ENCODE results near the gene ACYP2.

The ACYP2 gene

DNA sequence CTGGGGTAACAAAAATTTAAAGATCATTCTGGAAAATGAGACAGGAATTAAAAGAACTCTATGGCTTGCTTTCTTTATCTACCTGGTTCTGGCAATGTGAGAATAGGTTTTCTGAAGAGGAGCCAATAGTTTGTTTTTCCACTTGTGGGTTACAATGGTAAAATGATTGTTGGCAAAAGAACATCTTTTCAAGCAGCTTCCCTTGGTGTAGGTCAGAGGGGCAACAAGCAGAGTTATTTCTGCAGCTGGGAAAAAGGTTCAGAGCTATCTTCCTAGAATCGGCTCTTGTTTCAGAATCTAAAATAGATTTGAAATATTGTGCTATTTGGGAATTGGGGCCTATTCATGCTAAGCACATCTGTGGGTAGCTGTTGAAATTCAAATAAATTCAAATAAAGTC is 152.2 kb downstream of the ACYP2 start:
- DNase-seq (ENCODE audit: low read depth): no peak
- H3K4me3 ChIP-seq (ENCODE audit: low read depth, low read length): no peak overlapping the region
- TF ChIP-seq, protein P1, sequence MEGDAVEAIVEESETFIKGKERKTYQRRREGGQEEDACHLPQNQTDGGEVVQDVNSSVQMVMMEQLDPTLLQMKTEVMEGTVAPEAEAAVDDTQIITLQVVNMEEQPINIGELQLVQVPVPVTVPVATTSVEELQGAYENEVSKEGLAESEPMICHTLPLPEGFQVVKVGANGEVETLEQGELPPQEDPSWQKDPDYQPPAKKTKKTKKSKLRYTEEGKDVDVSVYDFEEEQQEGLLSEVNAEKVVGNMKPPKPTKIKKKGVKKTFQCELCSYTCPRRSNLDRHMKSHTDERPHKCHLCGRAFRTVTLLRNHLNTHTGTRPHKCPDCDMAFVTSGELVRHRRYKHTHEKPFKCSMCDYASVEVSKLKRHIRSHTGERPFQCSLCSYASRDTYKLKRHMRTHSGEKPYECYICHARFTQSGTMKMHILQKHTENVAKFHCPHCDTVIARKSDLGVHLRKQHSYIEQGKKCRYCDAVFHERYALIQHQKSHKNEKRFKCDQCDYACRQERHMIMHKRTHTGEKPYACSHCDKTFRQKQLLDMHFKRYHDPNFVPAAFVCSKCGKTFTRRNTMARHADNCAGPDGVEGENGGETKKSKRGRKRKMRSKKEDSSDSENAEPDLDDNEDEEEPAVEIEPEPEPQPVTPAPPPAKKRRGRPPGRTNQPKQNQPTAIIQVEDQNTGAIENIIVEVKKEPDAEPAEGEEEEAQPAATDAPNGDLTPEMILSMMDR (IDR thresholded peaks at IDR 0.05; ENCODE audit: insufficient read depth, low read depth, low read length, missing control alignments): no peak

DNA sequence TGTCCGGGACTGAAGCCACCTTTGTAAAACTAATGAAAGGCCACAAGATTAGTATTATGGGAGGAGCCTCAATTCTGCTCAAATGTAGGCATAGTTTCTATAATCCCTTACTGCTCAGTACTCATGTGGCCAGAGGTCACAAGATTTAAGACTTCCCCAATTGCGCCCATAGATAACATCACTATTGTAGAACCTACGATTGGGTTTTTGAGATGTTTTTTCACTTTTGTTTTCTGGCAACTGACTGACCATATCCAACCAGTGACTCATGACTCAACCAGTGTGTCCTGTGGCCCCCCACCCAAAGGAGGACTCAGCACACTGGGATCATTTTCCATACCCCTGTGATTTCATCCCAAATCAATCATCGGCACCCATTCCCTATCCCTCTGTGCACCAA is 155.8 kb downstream of the ACYP2 start:
- TF ChIP-seq, protein P1 (IDR thresholded peaks at IDR 0.05; ENCODE audit: insufficient read depth, low read depth, low read length, missing control alignments): no peak
- no peak overlapping the region for H3K4me3 ChIP-seq (ENCODE audit: low read depth, low read length)
- DNase-seq (ENCODE audit: low read depth): no peak

DNA sequence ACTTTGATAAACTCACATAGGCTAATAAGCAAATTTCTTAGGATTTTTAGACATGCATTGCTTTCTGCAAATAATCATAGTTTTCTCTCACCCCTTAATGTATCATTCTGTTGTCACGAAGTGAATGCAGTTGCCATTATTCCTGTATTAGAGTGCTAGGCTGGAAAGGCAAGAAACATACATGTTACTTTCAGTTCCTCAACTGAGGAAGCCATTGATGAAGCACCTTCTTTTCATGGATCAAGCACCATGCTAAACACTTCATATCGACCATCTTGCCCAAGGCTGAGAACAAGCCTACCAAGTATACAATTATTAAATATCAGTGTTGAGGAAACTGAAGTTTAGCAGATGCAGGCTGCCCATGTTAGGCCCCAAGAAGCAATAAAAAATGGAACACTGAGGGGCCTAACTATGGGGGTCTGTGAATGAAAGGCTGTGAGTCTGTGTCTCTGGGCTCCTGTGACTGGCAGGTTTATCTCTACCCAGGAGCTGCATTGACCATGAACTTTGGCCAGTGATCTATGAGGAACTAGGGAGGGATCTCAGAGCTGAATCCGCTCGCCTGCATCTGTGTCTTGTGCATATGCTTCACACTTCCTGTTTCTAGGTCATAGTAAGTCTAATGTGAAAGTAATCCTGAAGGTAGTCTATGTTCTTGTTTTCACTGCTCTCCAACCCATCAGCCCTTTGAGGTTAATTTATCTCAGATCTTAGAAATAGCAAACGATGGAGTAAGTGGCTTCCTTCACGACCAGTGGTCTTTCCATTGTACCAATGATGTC is 156.6 kb downstream of the ACYP2 start:
- DNase-seq (ENCODE audit: low read depth): peak; percentile 57
- TF ChIP-seq, protein P1 (IDR thresholded peaks at IDR 0.05; ENCODE audit: insufficient read depth, low read depth, low read length, missing control alignments): no peak
- no peak overlapping the region for H3K4me3 ChIP-seq (ENCODE audit: low read depth, low read length)

DNA sequence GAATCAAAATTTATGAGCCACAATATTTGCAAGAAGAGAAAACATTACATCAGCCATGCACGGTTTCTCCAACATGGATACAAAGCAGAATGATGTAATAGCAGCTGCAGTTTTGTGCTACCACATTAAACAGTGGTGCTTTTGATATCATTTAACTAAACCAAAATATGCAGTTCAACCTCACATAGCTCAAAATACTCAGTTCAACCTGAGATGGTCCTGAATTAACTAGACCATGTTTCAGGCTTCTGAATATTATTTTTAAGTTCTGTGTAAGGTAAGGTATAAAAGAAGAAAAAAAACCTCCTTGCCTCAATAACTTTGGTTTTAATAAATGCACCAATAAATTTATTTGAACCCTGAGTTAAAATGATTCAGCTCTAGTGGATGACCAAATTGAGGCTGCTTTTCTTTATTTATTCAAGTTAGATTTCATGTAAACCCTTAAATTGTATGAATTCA is 159.4 kb downstream of the ACYP2 start:
- no peak overlapping the region for H3K4me3 ChIP-seq (ENCODE audit: low read depth, low read length)
- no peak for DNase-seq (ENCODE audit: low read depth)
- TF ChIP-seq, protein P1 (IDR thresholded peaks at IDR 0.05; ENCODE audit: insufficient read depth, low read depth, low read length, missing control alignments): no peak

DNA sequence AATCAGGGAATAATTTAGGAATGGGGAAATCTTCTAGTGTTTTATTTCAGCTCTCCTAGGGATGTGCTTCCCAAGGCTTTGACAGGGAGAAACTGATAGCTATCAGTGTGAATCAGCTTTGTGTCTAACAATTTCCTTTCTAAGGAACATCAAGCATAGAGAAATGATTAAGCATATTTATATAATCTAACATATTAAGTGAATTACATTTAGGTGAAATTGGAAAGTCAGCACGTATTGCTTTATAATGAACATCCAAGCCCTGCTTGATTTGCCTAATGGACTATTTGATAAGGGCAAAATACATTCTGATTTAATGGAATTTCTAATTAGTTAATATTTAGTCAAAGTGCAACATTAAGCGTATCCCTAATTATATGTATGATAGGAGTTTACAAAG is 160.1 kb downstream of the ACYP2 start:
- TF ChIP-seq, protein P1 (IDR thresholded peaks at IDR 0.05; ENCODE audit: insufficient read depth, low read depth, low read length, missing control alignments): no peak
- DNase-seq (ENCODE audit: low read depth): no peak

DNA sequence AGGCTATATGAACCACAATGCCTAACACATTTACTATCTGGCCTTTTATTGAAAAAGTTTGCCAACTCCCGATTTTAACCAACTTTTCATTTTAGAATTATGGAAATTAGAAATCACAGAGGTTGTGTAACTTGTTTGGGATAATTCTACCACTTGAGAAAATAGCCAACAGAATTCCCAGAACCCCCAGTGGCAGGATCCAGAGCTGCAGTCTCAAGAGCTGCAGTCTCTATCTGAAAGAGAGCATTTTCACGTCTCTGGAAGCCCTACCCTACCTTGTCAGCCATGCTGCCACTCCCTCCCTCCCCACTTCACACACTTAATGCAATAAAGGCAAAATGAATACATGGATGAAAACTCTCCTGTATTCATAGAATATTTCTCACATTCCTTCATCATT is 164.0 kb downstream of the ACYP2 start:
- no peak for DNase-seq (ENCODE audit: low read depth)
- TF ChIP-seq, protein P1 (IDR thresholded peaks at IDR 0.05; ENCODE audit: insufficient read depth, low read depth, low read length, missing control alignments): peak; percentile 11
- H3K4me3 ChIP-seq (ENCODE audit: low read depth, low read length): no peak overlapping the region

More for the DNA sequence above, 160.1 kb downstream of the ACYP2 start:
- H3K4me3 ChIP-seq (ENCODE audit: low read depth, low read length): no peak overlapping the region

DNA sequence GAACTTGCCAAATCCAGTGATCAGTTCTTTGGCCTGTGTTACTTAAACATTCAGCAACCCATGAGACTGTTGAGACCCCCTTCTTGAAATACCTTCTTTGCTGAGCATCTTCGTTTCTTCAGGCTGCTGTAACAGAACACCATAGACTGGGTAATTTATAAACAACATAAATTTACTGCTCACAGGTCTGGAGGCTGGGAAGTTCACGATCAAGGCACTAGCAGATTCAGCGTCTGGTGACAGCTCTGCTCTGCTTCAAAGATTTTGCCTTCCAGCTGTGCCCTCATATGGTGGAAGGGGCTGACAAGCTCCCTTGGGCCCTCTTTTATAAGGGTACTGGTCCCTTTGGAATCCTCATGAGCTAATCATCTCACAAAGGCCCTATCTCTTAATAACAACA is 169.4 kb downstream of the ACYP2 start:
- H3K4me3 ChIP-seq (ENCODE audit: low read depth, low read length): no peak overlapping the region
- no peak for DNase-seq (ENCODE audit: low read depth)
- TF ChIP-seq, protein P1 (IDR thresholded peaks at IDR 0.05; ENCODE audit: insufficient read depth, low read depth, low read length, missing control alignments): no peak
